Measurements from ENCODE around the gene KLHL2.
A peak's percentile ranks its signal among the peaks of the same experiment; 100 is the strongest.

DNA sequence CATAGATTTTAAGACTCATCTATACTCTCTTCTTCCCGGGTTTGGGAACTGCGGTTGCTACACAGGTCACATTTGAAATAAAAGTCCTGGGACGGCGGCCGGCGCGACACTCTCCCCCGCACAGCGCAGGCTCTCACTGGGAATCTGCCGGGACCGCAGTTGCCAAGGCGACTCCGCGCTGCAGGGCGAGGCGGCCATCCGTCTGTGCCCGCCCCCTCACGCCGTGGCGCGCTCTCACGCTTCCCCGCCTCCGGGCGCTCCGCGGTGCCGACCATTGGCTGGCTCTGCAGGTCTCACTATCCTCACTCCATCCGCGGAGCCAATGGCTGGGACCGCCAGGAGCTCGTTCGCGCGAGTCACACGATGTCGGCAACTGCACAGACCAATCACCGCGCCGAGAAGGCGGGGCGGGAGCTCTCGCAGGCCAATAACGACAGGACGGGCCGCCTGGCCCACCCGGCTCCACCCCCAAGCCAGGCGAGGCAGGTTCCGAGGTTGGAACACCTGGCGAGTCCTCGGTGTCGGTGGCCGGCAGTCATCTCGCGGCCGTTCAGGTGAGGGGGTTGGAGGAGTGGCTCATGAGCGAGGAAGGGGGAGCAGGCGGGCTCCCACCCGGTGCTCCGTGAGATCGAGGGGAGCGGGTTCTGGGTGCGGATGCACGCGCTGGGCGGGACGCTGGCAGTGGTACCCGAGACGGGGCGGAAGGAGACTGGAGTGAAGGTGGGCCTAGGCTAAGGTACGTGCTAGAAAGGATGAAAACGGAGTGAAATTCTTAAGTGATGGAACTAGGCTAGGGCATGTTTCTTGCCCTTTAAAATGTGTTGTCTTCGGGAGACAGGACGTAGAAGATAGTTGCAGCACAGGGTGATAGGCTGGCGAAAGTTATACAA is 120.1 kb downstream of the KLHL2 start, which contains the start of gene MSMO1:
- TF ChIP-seq, protein P1, sequence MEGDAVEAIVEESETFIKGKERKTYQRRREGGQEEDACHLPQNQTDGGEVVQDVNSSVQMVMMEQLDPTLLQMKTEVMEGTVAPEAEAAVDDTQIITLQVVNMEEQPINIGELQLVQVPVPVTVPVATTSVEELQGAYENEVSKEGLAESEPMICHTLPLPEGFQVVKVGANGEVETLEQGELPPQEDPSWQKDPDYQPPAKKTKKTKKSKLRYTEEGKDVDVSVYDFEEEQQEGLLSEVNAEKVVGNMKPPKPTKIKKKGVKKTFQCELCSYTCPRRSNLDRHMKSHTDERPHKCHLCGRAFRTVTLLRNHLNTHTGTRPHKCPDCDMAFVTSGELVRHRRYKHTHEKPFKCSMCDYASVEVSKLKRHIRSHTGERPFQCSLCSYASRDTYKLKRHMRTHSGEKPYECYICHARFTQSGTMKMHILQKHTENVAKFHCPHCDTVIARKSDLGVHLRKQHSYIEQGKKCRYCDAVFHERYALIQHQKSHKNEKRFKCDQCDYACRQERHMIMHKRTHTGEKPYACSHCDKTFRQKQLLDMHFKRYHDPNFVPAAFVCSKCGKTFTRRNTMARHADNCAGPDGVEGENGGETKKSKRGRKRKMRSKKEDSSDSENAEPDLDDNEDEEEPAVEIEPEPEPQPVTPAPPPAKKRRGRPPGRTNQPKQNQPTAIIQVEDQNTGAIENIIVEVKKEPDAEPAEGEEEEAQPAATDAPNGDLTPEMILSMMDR (IDR thresholded peaks at IDR 0.05), result no peak
- TF ChIP-seq POLR2A (IDR thresholded peaks at IDR 0.05), result peak; percentile 70
- peak; percentile 59 to 89 (median 76) for TF ChIP-seq POLR2AphosphoS5 (IDR thresholded peaks at IDR 0.05)
